Activated T-cell treated with anti-CD3 and anti-CD28 coated beads for 24 hours (primary cell): Measurements from ENCODE around the gene POLR1G.
"Not testable (repeated sequence)": the region's sequence is repeated elsewhere in the genome, so short reads cannot be mapped to it uniquely, and the experiment has no call there.

Experiments
- DNase-seq: peaks from one replicate; pipeline ENCODE4 v3.0.0-alpha.2; 2020; ENCODE audit warnings: low read depth

Gene POLR1G

GRCh38 chr19:45420356-45420755, 13.9 kb downstream of the POLR1G start:
- no peak for DNase-seq

GRCh38 chr19:45420871-45421270, 14.4 kb downstream of the POLR1G start:
- DNase-seq = no peak

GRCh38 chr19:45421947-45422498, 15.6 kb downstream of the POLR1G start:
- no peak for DNase-seq

GRCh38 chr19:45423033-45423588, 16.7 kb downstream of the POLR1G start:
- DNase-seq = no peak

GRCh38 chr19:45423589-45424190, 17.2 kb downstream of the POLR1G start, which contains the start of gene ERCC1:
ERCC1 (minus strand) TSS chr19:45423917; CDS start chr19:45423374, 543 bp downstream.
- peak; percentile 78 for DNase-seq

GRCh38 chr19:45424191-45425058, 18.0 kb downstream of the POLR1G start:
- no peak for DNase-seq

- no peak for DNase-seq
These were observed 22.2 kb downstream of the POLR1G start for GRCh38 chr19:45428384-45429231.

GRCh38 chr19:45429896-45430295, 23.5 kb downstream of the POLR1G start:
- not testable (repeated sequence) for DNase-seq

- DNase-seq = not testable (repeated sequence)
These were observed 24.6 kb downstream of the POLR1G start for GRCh38 chr19:45431008-45431407.

GRCh38 chr19:45432543-45432942, 26.1 kb downstream of the POLR1G start:
- not testable (repeated sequence) for DNase-seq

GRCh38 chr19:45437328-45437727, 30.9 kb downstream of the POLR1G start:
- no peak for DNase-seq

- DNase-seq = no peak
These were observed 32.7 kb downstream of the POLR1G start for GRCh38 chr19:45439190-45439568.

GRCh38 chr19:45439569-45440258, 33.3 kb downstream of the POLR1G start:
- DNase-seq = peak; percentile 77

- no peak for DNase-seq
These were observed 33.8 kb downstream of the POLR1G start for GRCh38 chr19:45440259-45440638.

GRCh38 chr19:45440873-45441654, 34.6 kb downstream of the POLR1G start:
- no peak for DNase-seq

- no peak for DNase-seq
These were observed 35.9 kb downstream of the POLR1G start for GRCh38 chr19:45442408-45442777.

GRCh38 chr19:45442778-45443461, 36.5 kb downstream of the POLR1G start:
- DNase-seq = no peak

GRCh38 chr19:45443462-45444317, 37.2 kb downstream of the POLR1G start:
- no peak for DNase-seq
